Activated T-helper 17 cell treated with anti-CD3 and anti-CD28 coated beads, Interleukin-2, amount 50 U/mL, for 72 hours (primary cell): ENCODE measurements around the gene GCK. TPM values are rescaled to one million over a fixed set of nuclear protein-coding genes. Genes with fewer than 3 reads are reported as not detected.
"Not testable (repeated sequence)": the region's sequence is repeated elsewhere in the genome, so short reads cannot be mapped to it uniquely, and the experiment has no call there.

ENCODE experiments used
- ATAC-seq: fragments of 150-1000 bp; cut with Tn5 transposase; replicated peaks from 2 replicates; pipeline ENCODE4 v1.10.0; 2021; ENCODE audit warnings: mild to moderate bottlenecking, moderate library complexity
- H3K27ac Mint-ChIP-seq: one replicate; pipeline ENCODE4 v1.8.0; 2022; ENCODE audit warnings: mixed read lengths
- H3K27me3 Mint-ChIP-seq: one replicate; pipeline ENCODE4 v1.8.0; 2022; ENCODE audit warnings: mixed read lengths
- H3K36me3 Mint-ChIP-seq: one replicate; pipeline ENCODE4 v1.8.0; 2022; ENCODE audit warnings: low read depth, mild to moderate bottlenecking, mixed read lengths
- H3K4me1 Mint-ChIP-seq: one replicate; pipeline ENCODE4 v1.8.0; 2022; ENCODE audit warnings: mixed read lengths
- H3K4me3 Mint-ChIP-seq: one replicate; pipeline ENCODE4 v1.8.0; 2022; ENCODE audit warnings: mild to moderate bottlenecking, mixed read lengths
- H3K9me3 Mint-ChIP-seq: one replicate; pipeline ENCODE4 v1.8.0; 2022; ENCODE audit warnings: mixed read lengths
- total RNA-seq, 2 donors: library from RNA; stranded (reverse); gene quantifications; one replicate each; pipeline ENCODE4 v1.2.3, GENCODE V29; 2022

GCK gene
- total RNA-seq, 2 donors from 2014 or later, result 0.58 to 1.2 TPM

- peak overlapping the region; percentile 81 for H3K4me3 Mint-ChIP-seq
- not testable (repeated sequence) for H3K27me3 Mint-ChIP-seq, H3K27ac Mint-ChIP-seq, ATAC-seq, H3K9me3 Mint-ChIP-seq
- H3K4me1 Mint-ChIP-seq, result peaks cover 22% of the 10 kb centered on the region
- peaks cover 18% of the 10 kb centered on the region for H3K36me3 Mint-ChIP-seq
Observed at GRCh38 chr7:44200163-44200562, 10.9 kb upstream of the GCK start.

GRCh38 chr7:44197474-44197873, 8.2 kb upstream of the GCK start:
- ATAC-seq, result no peak
- no peak overlapping the region for H3K4me3 Mint-ChIP-seq
- H3K4me1 Mint-ChIP-seq, result peaks cover 13% of the 10 kb centered on the region
- no peak overlapping the region for H3K27ac Mint-ChIP-seq
- peaks cover 12% of the 10 kb centered on the region for H3K27me3 Mint-ChIP-seq
- no peaks in the 10 kb centered on the region for H3K36me3 Mint-ChIP-seq
- no peaks in the 10 kb centered on the region for H3K9me3 Mint-ChIP-seq

- no peaks in the 10 kb centered on the region for H3K36me3 Mint-ChIP-seq
- H3K4me1 Mint-ChIP-seq, result peaks cover 3% of the 10 kb centered on the region
- peaks cover 14% of the 10 kb centered on the region for H3K27me3 Mint-ChIP-seq
- H3K4me3 Mint-ChIP-seq, result no peak overlapping the region
- no peak overlapping the region for H3K27ac Mint-ChIP-seq
- no peaks in the 10 kb centered on the region for H3K9me3 Mint-ChIP-seq
- no peak for ATAC-seq
Observed at GRCh38 chr7:44196450-44196872, 7.2 kb upstream of the GCK start.

- H3K4me1 Mint-ChIP-seq, result peaks cover 3% of the 10 kb centered on the region
- H3K27me3 Mint-ChIP-seq, result peaks cover 14% of the 10 kb centered on the region
- ATAC-seq, result no peak
Observed at GRCh38 chr7:44195889-44196288, 6.7 kb upstream of the GCK start.

GRCh38 chr7:44194562-44195145, 5.4 kb upstream of the GCK start:
- H3K27ac Mint-ChIP-seq, result no peak overlapping the region
- no peaks in the 10 kb centered on the region for H3K36me3 Mint-ChIP-seq
- no peaks in the 10 kb centered on the region for H3K9me3 Mint-ChIP-seq
- H3K4me3 Mint-ChIP-seq, result no peak overlapping the region
- peaks cover 3% of the 10 kb centered on the region for H3K4me1 Mint-ChIP-seq
- peaks cover 14% of the 10 kb centered on the region for H3K27me3 Mint-ChIP-seq
- ATAC-seq, result no peak

More at GRCh38 chr7:44195889-44196288, 6.7 kb upstream of the GCK start:
- Mint-ChIP-seq H3K4me3 (no peak overlapping the region), H3K36me3 (no peaks in the 10 kb centered on the region), H3K9me3 (no peaks in the 10 kb centered on the region), H3K27ac (no peak overlapping the region)

GRCh38 chr7:44194069-44194468, 4.8 kb upstream of the GCK start:
- Mint-ChIP-seq H3K27ac (peak overlapping the region; percentile 5), H3K27me3 (peaks cover 14% of the 10 kb centered on the region), H3K9me3 (no peaks in the 10 kb centered on the region), H3K4me3 (no peak overlapping the region), H3K4me1 (peaks cover 3% of the 10 kb centered on the region), H3K36me3 (no peaks in the 10 kb centered on the region)
- ATAC-seq, result peak; percentile 90

GRCh38 chr7:44193011-44193802, 4.0 kb upstream of the GCK start:
- Mint-ChIP-seq H3K4me3 (no peak overlapping the region), H3K36me3 (no peaks in the 10 kb centered on the region), H3K9me3 (no peaks in the 10 kb centered on the region), H3K27ac (no peak overlapping the region), H3K4me1 (peaks cover 3% of the 10 kb centered on the region), H3K27me3 (peaks cover 14% of the 10 kb centered on the region)
- ATAC-seq, result peak; percentile 38

GRCh38 chr7:44191171-44191570, 1.9 kb upstream of the GCK start:
- H3K27me3 Mint-ChIP-seq, result peaks cover 12% of the 10 kb centered on the region

GRCh38 chr7:44189993-44190872, 994 bp upstream of the GCK start:
- H3K27me3 Mint-ChIP-seq, result peaks cover 12% of the 10 kb centered on the region
- H3K27ac Mint-ChIP-seq, result no peak overlapping the region
- no peak overlapping the region for H3K4me3 Mint-ChIP-seq
- H3K9me3 Mint-ChIP-seq, result no peaks in the 10 kb centered on the region
- H3K4me1 Mint-ChIP-seq, result peaks cover 3% of the 10 kb centered on the region
- no peaks in the 10 kb centered on the region for H3K36me3 Mint-ChIP-seq
- ATAC-seq, result no peak

More at GRCh38 chr7:44191171-44191570, 1.9 kb upstream of the GCK start:
- H3K4me1 Mint-ChIP-seq, result peaks cover 3% of the 10 kb centered on the region
- H3K36me3 Mint-ChIP-seq, result no peaks in the 10 kb centered on the region
- no peaks in the 10 kb centered on the region for H3K9me3 Mint-ChIP-seq
- no peak overlapping the region for H3K4me3 Mint-ChIP-seq
- no peak for ATAC-seq
- no peak overlapping the region for H3K27ac Mint-ChIP-seq

GRCh38 chr7:44188480-44189225, 586 bp downstream of the GCK start:
- H3K4me1 Mint-ChIP-seq, result no peaks in the 10 kb centered on the region
- H3K27ac Mint-ChIP-seq, result no peak overlapping the region

GRCh38 chr7:44187636-44188416, 1.4 kb downstream of the GCK start:
- peaks cover 6% of the 10 kb centered on the region for H3K27me3 Mint-ChIP-seq
- no peaks in the 10 kb centered on the region for H3K36me3 Mint-ChIP-seq

More at GRCh38 chr7:44188480-44189225, 586 bp downstream of the GCK start:
- Mint-ChIP-seq H3K36me3 (no peaks in the 10 kb centered on the region), H3K27me3 (peaks cover 8% of the 10 kb centered on the region), H3K4me3 (no peak overlapping the region), H3K9me3 (no peaks in the 10 kb centered on the region)
- ATAC-seq, result no peak

GRCh38 chr7:44186736-44187135, 2.5 kb downstream of the GCK start:
- Mint-ChIP-seq H3K27me3 (no peaks in the 10 kb centered on the region), H3K4me1 (no peaks in the 10 kb centered on the region), H3K27ac (no peak overlapping the region), H3K4me3 (no peak overlapping the region), H3K36me3 (no peaks in the 10 kb centered on the region), H3K9me3 (no peaks in the 10 kb centered on the region)
- ATAC-seq, result no peak

More at GRCh38 chr7:44187636-44188416, 1.4 kb downstream of the GCK start:
- no peak for ATAC-seq
- no peak overlapping the region for H3K27ac Mint-ChIP-seq
- H3K4me3 Mint-ChIP-seq, result no peak overlapping the region
- no peaks in the 10 kb centered on the region for H3K4me1 Mint-ChIP-seq
- no peaks in the 10 kb centered on the region for H3K9me3 Mint-ChIP-seq

- ATAC-seq, result no peak
- H3K9me3 Mint-ChIP-seq, result no peaks in the 10 kb centered on the region
- no peaks in the 10 kb centered on the region for H3K36me3 Mint-ChIP-seq
- H3K27me3 Mint-ChIP-seq, result no peaks in the 10 kb centered on the region
- H3K4me3 Mint-ChIP-seq, result no peak overlapping the region
- H3K27ac Mint-ChIP-seq, result no peak overlapping the region
- no peaks in the 10 kb centered on the region for H3K4me1 Mint-ChIP-seq
Observed at GRCh38 chr7:44185729-44186128, 3.5 kb downstream of the GCK start.
